ENCODE measurements around the gene EPS15.

DNA sequence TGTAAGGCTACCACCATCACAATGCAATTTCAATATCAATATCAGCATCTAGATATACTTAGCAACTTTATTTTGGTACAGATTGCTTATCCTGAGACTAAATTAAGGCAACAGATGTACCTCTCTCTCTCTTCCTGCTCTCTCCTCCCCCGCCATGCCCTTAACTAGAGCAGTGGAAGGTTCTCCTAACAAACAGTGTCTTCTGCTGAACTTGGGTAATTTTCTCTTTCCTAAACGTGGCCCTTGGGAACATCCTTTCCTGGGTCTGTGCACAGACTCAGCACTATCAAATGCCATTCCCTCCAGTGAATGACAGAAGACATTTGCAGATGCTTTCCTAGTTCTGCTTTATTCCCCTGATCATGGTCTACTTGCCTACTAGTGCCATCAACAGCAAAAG, 103.1 kb downstream of the EPS15 start:
- TF ChIP-seq, protein P1, sequence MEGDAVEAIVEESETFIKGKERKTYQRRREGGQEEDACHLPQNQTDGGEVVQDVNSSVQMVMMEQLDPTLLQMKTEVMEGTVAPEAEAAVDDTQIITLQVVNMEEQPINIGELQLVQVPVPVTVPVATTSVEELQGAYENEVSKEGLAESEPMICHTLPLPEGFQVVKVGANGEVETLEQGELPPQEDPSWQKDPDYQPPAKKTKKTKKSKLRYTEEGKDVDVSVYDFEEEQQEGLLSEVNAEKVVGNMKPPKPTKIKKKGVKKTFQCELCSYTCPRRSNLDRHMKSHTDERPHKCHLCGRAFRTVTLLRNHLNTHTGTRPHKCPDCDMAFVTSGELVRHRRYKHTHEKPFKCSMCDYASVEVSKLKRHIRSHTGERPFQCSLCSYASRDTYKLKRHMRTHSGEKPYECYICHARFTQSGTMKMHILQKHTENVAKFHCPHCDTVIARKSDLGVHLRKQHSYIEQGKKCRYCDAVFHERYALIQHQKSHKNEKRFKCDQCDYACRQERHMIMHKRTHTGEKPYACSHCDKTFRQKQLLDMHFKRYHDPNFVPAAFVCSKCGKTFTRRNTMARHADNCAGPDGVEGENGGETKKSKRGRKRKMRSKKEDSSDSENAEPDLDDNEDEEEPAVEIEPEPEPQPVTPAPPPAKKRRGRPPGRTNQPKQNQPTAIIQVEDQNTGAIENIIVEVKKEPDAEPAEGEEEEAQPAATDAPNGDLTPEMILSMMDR (IDR thresholded peaks at IDR 0.05; ENCODE audit: poor library complexity), result no peak
- TF ChIP-seq EZH2 (IDR thresholded peaks at IDR 0.05; ENCODE audit: borderline replicate concordance) (no peak), EZH2phosphoT487 (IDR thresholded peaks at IDR 0.05; ENCODE audit: low read depth, severe bottlenecking, unreplicated experiment) (no peak)

Measured in hepatocyte (in vitro differentiated cells).